ENCODE results near the gene CYTH4.

GRCh38 chr22:37240240-37240940 lies 41.9 kb upstream of the CYTH4 start:
- TF ChIP-seq EZH2 (IDR thresholded peaks at IDR 0.05) = no peak
- no peak for TF ChIP-seq POLR2AphosphoS5 (IDR thresholded peaks at IDR 0.05; ENCODE audit: borderline replicate concordance, low read depth, low read length)
- TF ChIP-seq FOXP2 (optimal IDR thresholded peaks at IDR 0.05; ENCODE audit: control extremely low read depth, extremely low read length, insufficient read depth) = no peak
